PC-3 (cell line): ENCODE results near the gene APBB2.
A peak's percentile ranks its signal among the peaks of the same experiment; 100 is the strongest.

Source experiments
- CTCF ChIP-seq: fragments of 300-600 bp; sonication (generic); conservative IDR thresholded peaks from 2 replicates; pipeline ENCODE4 v1.5.1; 2017; ENCODE audit warnings: antibody characterized with exemption, low read depth, mild to moderate bottlenecking, low read length
- EZH2 ChIP-seq: fragments of 300-600 bp; sonication (generic); IDR thresholded peaks from one replicate; pipeline ENCODE4 v1.6.1; 2017; ENCODE audit warnings: antibody characterized with exemption, mild to moderate bottlenecking, low read length; ENCODE audit not compliant: unreplicated experiment

DNA sequence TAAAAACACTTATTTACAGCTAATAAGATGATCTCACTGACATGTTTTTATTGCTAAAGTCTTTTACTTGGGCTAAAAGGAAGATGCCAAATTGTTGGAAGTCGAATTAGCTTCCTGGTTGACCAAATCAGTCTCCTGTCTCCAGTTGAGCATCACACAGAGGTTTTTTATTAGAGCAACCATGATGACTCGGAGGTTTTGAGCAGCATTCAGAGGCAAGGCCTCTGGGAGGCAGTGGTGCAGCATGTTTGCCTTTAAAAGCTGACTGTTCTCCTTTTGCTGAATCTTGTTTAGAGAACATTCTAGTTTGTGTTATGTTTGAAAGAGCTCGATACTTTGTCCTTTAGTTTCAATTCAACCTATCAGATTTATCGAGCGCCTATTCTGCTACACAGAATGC lies 44.4 kb upstream of the APBB2 start:
- peak; percentile 64 for TF ChIP-seq CTCF
- TF ChIP-seq EZH2: no peak
